ENCODE measurements around the gene ZNF217.
"Not testable (repeated sequence)": the region's sequence is repeated elsewhere in the genome, so short reads cannot be mapped to it uniquely, and the experiment has no call there.

Gene ZNF217

DNA sequence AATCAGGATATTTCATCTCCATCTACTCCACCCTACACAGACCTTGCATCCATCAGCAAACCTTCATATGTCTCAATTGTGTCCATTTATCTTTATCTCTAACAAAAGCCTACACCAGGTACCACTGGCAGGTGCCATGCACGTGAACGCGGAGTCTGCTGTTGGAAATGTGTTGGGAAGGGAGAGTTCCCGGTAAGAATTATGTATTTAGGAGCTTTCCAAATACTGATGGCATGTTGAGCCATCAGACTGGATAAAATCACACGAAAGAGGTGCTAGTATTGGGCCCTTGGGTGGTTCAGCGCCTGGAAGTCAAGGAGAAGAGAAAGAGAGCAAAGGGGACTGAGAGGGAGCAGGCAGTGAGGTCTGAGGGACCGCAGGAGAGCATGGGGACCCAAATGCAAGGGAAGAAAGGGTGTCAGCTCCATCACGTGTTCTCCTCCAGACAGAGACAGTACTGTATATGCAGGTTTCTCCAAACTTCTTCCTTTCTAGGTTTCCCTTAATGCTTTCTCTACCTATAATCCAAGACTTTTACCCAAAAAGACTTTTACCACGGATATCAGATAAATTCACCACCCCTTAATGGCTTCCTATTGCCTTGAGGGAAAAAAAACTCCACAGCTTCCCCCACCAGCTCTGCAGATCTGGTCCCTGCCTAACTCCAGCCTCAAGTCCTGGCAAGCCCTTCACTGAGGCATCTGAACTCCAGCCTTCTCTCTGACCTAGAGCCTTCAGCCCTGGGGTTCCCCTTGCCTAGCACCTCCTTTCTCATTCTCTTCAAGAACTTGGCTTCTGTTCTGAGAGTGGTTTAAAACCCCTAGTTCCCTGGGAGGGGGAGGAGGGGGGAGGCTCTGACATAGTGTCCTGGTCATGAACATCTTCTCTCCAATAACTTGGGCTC lies 4.8 kb upstream of the ZNF217 start:
- no peak for DNase-seq (ENCODE audit: low read depth in 2 of 2, low spot score in 1 of 2)

DNA sequence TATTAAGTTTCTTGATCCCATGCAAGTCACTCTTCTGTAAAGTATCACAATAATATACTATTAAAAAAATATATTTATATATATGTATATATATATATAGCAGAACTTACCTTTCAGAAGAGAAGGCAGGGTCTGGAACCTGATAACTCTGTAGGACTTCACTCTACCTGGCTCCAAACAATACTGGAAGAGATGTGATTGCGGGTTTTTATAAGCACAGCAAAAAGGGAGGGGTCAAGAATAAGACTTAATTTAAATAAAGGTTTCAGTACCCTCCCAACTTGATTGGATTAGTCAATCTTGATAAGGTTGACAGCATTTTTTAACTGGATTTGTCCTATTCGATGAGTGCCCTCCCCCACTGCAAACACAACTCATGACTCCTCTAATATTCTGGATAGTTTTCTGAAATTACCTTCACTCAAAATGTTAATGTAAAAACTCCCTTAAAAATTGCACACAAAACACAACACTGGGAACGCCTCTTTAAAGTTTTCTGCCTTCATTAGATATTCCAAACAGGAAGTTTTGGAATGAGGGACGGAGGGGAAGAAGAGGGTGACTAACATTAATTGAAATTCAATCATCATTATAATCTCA lies 4.0 kb upstream of the ZNF217 start:
- no peak for DNase-seq (ENCODE audit: low read depth in 2 of 2, low spot score in 1 of 2)

DNA sequence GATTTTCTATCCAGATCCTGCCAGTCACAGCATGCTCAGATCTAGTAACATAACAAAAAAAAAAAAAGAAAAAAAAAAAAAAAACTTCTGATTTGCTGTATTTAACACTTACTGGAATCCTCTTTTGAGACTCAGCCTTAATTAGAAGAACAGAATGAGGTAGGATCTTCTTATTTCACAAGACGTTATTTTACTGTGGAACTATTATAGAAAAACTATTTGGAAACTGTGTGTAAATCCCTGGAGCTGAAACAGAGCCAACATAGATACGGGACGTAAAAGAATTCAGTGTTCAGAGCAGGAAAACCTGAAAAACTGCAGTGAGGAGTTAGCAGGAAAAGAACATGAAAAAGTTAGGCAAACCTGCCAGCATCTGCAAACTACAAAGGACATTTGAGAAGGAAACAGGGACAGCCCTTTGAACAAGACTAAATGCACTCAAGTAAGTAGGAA lies 3.4 kb upstream of the ZNF217 start:
- no peak for DNase-seq (ENCODE audit: low read depth in 2 of 2, low spot score in 1 of 2)

DNA sequence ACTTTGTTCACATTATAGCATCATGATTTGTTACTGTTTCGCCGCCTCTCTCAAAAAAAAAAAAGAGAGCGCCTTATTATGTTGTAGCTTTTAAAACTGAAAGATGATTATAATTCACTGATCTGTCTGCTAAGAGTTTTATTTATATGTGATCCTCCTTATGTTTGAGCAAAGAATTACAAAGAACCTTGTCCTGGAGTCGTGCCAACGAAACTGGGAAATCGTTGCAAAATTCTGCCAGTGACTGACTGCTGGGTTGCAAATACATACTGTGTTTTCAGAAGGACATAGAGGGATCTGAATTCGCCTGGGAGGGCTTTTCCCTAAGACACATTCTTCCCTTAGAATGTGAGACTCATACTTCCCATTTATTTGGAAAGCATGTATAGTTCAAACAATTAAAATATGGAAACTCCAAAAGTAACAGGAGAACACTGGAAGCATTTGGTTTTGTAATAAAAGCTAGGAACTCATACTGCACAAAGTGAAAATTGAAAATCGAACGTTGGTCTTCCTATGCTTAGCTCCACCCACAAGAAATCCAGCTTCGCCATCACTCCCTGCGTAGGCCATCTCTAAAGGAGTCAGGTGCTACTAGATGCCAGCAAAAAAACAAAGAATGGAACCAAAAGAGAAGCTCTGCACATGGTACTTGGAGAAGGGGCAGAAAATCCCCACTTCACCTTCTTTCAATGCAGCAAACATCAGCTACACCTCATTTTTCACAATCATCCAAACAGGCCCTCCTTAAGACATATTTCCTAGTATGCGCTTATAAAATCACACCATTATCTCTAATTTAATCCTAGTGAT lies 2.8 kb upstream of the ZNF217 start:
- DNase-seq (ENCODE audit: low read depth in 2 of 2, low spot score in 1 of 2): not testable (repeated sequence)

DNA sequence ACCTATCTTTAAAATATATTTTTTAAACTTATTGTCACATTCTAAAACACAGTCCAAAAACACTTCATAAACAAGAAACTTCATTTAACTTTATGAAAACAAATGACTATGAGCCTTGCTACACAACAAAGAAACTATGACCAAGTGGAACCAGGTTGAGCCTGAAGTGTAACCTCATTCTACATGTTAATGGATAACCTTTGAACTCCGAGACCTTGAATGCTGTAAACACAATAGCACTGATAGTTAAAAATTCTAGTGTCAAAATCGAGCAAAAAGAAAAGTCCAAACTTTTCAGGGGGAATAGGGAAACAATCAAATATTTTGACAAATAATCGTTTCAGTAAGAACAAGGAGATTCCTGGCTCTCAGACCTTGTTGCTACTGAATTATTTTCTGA lies 2.1 kb upstream of the ZNF217 start:
- not testable (repeated sequence) for DNase-seq (ENCODE audit: low read depth in 2 of 2, low spot score in 1 of 2)

DNA sequence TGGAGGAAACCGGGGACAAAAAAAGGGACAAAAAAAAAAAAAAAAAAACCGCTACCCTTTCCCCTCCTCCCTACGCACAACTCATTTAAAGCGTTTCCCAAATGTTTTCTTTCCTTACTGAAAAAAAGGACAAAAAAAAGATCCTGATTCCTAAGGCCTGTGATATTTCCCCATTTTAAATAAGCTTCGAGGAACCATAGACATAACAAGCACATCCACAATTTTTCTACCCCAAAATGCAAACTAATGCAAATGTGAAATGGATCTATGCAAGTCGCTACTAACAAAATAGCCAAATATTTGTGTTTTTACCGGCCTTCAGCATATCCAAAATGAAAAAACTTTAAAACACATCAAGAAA lies 1.4 kb upstream of the ZNF217 start:
- DNase-seq (ENCODE audit: low read depth in 2 of 2, low spot score in 1 of 2): no peak

DNA sequence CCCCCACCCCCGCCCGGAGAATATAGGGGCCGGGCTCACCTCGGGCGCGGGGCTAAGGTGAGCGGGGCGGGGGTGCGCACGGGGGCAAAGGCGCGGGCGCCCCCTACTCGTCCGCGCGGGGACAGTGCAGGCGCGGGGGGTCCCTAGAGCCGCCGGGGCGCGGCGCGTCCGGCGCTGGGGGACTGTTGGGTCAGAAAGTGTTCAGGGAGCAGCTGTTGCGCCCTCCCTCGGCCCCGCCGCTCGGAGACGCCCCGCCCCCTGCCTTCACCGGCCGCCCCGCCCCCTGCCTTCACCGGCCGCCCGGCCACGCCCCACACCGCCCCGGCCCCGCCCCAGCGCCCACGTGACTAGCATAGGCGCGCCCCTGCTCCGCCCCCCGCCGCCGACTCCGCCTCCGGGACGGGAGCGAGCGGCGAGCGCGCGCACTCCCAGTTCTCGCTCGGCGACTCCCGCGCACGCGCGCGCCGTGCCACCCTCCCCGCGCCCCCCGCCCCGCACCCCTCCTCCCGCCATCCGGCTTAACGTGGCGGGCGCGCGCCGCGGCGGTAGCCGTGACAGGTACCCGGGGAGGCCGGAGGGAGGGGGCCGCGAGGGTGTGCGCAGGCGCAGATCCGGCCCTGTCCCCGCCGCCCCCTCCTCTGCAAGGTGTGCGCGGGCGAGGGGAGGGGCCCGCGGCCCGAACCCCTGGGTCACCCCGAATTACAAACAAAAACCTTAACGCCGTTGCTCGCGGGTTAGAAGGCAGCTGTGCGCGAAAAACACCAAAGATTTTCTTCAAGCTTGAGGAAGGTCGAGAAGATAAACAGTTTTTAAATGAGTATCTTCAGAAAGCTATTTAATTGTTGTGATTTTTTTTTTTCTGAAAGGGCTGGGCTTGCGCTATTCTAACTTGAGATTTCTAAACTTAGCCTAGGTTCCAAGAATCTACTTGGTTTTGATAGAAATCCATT lies 704 bp upstream of the ZNF217 start:
- DNase-seq (ENCODE audit: low read depth in 2 of 2, low spot score in 1 of 2): peak; percentile 95 to 96

DNA sequence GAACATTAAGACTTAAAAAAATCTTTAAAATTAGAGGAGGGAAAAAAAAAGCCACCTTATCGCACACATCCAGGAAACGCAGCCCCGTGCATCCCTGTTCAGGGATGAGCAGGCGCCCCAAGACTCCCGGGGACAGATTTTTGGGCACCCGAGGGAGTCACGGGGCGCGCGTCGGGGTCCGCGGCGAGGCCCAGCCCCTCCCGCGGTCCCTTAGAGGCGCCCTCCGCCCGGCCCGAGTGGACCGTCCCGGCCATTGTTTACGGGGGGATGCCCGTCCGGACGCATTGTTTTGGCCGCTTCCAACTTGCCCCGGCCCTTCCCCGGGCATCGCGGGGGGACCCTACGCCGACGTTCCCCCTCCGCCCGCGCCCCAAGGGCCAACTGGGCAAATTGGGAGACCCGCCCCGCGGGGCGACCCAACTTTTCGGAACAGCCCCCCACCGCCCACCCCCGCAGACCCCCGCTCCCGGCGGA lies 610 bp downstream of the ZNF217 start:
- DNase-seq (ENCODE audit: low read depth in 2 of 2, low spot score in 1 of 2): no peak

DNA sequence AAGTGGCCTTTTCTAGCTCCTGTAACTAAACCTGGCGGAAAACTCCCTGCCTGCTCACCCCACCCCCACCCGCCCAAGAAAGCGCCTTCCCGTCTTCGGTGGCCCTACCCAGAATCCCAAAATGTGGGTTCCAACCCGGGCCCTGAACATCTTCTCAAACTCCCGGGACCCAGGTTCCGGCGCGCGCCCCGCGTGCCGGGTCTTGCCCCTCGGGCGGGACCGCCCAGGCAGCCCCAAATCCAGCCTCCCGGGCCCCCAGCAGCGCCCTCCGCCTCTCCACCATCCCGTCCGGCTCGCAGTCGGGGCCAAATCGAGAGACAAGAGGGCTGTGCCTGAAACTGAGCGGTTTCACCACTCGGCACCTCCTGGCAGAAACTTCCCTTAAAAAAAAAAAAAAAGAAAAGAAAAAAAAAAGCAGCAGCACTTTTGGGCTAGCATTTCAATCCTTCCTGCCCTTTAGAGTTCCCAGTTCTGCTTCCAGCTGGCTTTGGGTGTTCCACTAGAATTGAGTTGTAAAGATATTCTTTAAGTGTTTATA lies 1.1 kb downstream of the ZNF217 start:
- peak in 1 of 2 donors; percentile 36 for DNase-seq (ENCODE audit: low read depth in 2 of 2, low spot score in 1 of 2)

DNA sequence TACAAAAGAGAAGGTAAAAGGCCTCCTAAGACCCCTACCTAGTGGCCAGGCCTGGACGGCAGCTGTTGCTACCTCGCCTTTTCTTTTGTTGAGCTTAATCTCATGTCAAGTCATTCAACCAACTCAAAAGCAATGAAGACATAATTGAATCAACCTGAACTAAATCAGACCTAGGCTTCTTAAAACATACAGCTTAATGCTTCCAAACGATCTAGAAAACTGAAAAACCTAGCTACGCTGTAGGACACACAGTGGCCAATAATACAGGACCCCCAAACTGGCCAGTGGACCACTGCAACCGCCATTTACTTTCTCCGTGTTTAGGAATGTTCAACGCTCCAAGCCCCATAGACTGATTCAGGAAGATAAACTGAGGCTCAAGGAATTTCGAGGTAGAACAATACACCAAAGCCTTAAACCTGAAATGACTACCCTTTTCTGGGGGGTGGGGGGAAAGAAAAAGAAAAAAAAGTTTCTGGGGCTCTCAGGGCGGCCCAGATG lies 1.6 kb downstream of the ZNF217 start:
- DNase-seq (ENCODE audit: low read depth in 2 of 2, low spot score in 1 of 2): not testable (repeated sequence)

DNA sequence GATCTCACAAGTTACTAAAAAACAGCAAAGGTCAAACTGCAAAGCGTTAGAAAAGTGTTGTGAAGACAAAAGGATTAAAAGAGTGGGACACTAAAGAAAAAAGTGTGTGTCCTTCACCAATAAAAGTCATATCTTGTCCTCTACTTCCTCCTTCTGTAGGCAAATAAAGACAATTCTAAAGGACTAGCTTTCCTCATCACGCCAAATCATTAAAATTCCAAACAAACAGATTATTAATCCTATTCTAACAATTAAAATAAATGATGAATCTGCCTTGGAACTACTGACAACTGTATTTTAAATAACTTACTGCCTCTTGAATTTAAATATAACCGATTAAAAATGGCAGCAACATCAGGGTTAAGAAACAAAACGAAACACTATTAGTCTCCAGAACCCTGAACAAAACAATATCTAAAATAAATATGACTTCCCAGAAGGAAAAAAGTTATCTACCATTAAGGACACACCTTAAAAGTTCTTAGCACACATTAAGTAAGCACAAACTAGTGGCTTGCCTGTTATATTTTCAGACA lies 2.4 kb downstream of the ZNF217 start:
- DNase-seq (ENCODE audit: low read depth in 2 of 2, low spot score in 1 of 2): not testable (repeated sequence)

DNA sequence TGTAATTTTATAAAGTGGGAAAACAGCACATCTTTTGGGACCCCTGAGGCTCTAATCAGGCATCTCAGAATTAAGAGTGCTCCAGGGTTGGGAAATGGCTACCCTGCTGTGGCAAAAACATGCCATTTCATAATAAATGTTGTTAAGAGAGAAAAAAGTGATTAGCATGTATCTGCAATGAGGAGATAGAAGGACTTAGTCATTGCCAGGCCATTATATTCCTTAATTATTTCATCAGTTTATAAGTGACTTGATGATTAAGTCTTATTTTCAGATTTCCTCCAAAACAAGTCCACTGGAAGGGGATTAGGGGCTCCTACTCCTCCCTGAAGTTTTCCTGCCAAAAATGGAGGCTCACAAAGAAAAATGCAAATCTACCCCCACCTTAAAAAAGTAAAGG lies 3.0 kb downstream of the ZNF217 start:
- DNase-seq (ENCODE audit: low read depth in 2 of 2, low spot score in 1 of 2): not testable (repeated sequence)

DNA sequence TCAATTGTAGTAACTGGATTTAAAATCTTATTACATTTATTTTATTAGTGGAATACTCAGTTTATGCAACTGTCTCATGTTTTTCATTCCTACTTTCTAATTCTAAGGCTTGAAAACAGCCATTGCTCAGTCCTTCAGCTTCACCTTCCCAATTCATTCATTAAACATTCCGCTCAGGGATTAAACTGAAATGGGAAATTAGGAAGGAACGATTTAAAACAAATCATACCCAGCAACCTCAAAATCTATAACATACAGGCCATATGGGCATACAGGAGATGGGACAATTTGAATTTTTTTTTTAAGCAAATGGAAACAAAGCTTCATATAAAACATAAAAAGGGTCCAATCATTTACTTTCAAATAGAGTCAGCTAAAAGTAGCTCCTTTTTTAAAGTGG lies 3.5 kb downstream of the ZNF217 start:
- DNase-seq (ENCODE audit: low read depth in 2 of 2, low spot score in 1 of 2): not testable (repeated sequence)

DNA sequence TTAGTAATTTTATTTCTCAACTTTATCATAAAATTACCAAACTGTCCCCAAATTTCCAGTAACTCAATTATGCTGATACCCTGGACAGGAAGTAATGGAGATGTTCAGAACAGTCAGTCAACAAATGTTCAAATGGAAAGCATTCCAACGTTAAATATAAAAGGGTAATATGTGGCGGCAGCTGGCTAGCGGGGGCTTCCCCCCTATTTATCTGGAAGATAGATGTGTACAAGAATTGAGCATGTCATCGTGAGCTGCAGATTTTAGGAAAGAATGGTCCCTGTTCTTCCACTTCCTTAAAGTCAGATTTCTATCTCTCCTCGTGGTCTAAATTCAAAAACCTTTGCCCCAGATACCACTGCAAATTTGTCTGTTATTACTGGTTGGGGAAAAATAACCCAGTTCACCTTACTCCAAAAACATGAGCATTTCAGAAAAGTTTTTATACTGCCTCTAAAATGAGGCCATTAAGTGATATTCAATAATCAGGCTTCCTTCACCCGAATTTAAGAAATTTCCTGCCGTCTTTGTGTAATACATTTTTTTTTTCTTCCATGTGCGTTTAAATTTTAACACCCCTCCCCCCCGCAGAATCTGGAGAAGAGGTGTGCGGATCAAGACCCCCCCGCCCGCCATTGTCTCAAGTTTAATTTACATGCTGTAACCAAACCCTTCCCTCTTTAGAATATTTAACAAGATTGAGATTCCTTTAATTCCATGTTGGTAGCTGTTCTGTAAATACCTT lies 4.1 kb downstream of the ZNF217 start:
- DNase-seq (ENCODE audit: low read depth in 2 of 2, low spot score in 1 of 2): not testable (repeated sequence)

DNA sequence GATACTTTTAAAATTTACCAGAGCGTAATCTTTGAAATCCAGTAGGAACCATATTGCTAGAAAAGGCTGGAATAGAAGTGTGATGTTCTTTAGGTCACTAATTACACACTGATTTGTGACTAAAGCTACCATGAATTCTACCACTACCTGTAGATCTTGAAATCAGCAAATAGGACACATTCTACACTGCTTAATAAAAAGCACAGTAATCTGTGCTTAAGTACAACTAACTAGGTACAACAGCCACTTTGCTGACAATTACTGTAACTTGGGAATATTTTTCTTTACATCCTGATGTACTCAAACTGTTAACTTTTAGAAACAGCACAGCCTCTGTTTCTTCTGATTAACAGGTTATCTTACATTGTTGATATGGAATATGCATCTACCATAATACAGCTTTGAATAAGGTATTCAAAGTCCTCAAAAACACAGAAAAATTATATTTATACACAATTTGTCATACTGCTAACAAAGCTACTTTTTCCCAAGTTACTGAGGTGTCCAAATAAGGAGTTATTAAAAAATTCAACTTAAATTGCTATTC lies 6.4 kb downstream of the ZNF217 start:
- not testable (repeated sequence) for DNase-seq (ENCODE audit: low read depth in 2 of 2, low spot score in 1 of 2)

DNA sequence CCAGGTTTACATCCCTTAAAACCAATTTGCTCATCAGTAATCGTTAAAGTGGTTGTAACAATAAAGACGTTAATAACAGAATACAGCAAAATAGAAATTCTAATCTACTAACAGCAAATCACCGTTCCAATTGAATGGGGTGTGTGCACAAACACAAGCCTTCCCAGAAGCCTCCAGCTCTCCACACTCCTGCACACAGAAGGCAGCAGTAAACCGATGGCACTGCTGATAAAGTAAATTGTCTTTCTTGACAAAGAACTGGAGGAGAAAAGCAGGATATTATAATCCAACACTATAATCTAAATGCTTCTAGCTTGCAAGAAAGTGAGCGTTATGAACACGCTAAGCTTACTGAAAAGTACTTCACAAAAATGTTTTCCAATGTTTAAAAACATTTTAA lies 7.0 kb downstream of the ZNF217 start:
- no peak for DNase-seq (ENCODE audit: low read depth in 2 of 2, low spot score in 1 of 2)

DNA sequence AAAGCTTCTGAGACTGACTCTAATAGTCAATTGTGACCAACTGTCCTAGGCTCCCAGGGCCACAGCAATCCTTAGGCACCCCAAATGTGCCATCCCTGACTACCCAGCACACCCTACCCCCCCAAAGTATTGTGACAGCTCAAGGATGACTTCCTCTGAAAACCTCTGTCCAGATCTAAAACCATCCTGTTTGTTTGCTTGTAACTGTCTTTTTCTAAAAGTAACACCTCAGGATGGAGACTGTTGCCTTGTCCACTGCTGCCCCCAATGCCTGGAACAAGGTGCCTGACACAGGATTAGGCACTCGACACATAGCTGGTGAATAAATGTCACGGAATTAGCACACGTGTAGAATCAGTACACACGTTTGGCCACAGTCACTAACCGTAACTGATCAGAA lies 7.7 kb downstream of the ZNF217 start:
- DNase-seq (ENCODE audit: low read depth in 2 of 2, low spot score in 1 of 2): not testable (repeated sequence)

DNA sequence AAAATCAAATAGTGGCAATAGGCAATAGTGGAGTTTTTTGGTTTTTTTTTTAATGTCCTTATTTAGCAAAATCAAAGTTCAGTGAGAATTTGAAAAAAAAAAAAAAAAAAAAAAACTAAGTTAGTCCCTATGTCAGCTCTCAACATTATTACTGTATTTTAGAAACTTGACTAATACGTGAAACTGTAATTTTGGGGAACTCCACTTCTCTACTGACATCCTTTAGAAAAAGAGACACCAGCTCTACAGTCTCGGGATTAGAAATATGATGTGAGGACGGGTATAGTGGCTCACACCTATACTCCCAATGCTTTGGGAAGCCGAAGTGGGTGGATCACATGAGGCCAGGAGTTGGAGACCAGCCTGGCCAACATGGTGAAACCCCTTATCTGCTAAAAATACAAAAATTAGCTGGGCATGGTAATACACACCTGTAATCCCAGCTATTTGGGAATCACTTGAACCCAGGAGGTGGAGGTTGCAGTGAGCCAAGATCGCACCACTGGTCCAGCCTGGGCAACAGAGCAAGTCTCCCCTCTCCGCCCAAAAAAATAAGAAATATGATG lies 8.6 kb downstream of the ZNF217 start:
- DNase-seq (ENCODE audit: low read depth in 2 of 2, low spot score in 1 of 2): not testable (repeated sequence)
